H1 (cell line): ENCODE measurements around the gene ARHGEF7. TPM values are rescaled to one million over a fixed set of nuclear protein-coding genes. Genes with fewer than 3 reads are reported as not detected.

Source experiments
- CTCF ChIA-PET: fragments of 300-600 bp; sonication (Branson Sonifier 250); formaldehyde crosslinking; loops from one replicate; lab custom pipeline; 2021; ENCODE audit not compliant: partially characterized antibody; lab: Charles Lee
- POLR2A ChIA-PET: fragments of 300-600 bp; sonication (Branson Sonifier 250); formaldehyde crosslinking; loops from one replicate; lab custom pipeline; 2021; ENCODE audit warnings: inconsistent platforms; ENCODE audit not compliant: partially characterized antibody; lab: Charles Lee
- DNase-seq, 2 experiments: peaks; one replicate each; pipeline versions ENCODE4 v3.0.0 to v3.0.0-alpha.2; 2010 to 2022; ENCODE audit warnings: low spot score in 2 of 2, low read depth in 1 of 2, mixed read lengths in 1 of 2
- FAIRE-seq: peaks from 2 replicates; lab custom pipeline; 2011; peaks lifted over from hg19 to GRCh38; lab: Jason Lieb, UNC
- H2AFZ ChIP-seq: 2 replicates; pipeline ENCODE4 v1.8.1; 2012; ENCODE audit warnings: low read length, inconsistent platforms
- H2AK5ac ChIP-seq: 2 replicates; pipeline ENCODE4 v1.6.1; 2013; ENCODE audit warnings: low read depth, low read length
- H2BK120ac ChIP-seq: replicated peaks from 2 replicates; pipeline ENCODE3; 2013; ENCODE audit warnings: low read depth, low read length, inconsistent platforms
- H2BK12ac ChIP-seq: 2 replicates; pipeline ENCODE4 v1.6.1; 2013; ENCODE audit warnings: low read depth, low read length
- H2BK15ac ChIP-seq: 2 replicates; pipeline ENCODE4 v1.6.1; 2013; ENCODE audit warnings: low read length
- H2BK20ac ChIP-seq: 2 replicates; pipeline ENCODE4 v1.6.1; 2013; ENCODE audit warnings: low read length
- H2BK5ac ChIP-seq: 2 replicates; pipeline ENCODE4 v1.6.1; 2013; ENCODE audit warnings: low read depth, low read length
- H3K14ac ChIP-seq: 2 replicates; pipeline ENCODE4 v1.6.1; 2013; ENCODE audit warnings: inconsistent platforms; ENCODE audit not compliant: insufficient read length
- H3K18ac ChIP-seq: 2 replicates; pipeline ENCODE4 v1.6.1; 2013; ENCODE audit warnings: low read length; ENCODE audit errors: extremely low read depth
- H3K23ac ChIP-seq: 2 replicates; pipeline ENCODE4 v1.6.1; 2013; ENCODE audit warnings: inconsistent platforms; ENCODE audit not compliant: insufficient read length
- H3K23me2 ChIP-seq: 2 replicates; pipeline ENCODE4 v1.6.1; 2013; ENCODE audit warnings: low read depth, low read length
- H3K27ac ChIP-seq: 2 replicates; pipeline ENCODE4 v1.6.1; 2011; ENCODE audit warnings: low read depth, low read length, inconsistent platforms
- H3K27me3 ChIP-seq, 4 experiments: replicated peaks in 1 of 4; 1 replicate in 1 of 4; 2 replicates in 3 of 4; pipeline versions ENCODE4 v1.6.1 to v1.8.1; 2011 to 2013; ENCODE audit warnings: low read length in 3 of 4, mild to moderate bottlenecking in 3 of 4, inconsistent platforms in 2 of 4, mixed read lengths in 2 of 4, moderate library complexity in 1 of 4; ENCODE audit not compliant: control insufficient read depth in 3 of 4, insufficient read depth in 3 of 4; ENCODE audit errors: extremely low read depth in 1 of 4
- H3K36me3 ChIP-seq, 4 experiments: 2 replicates each; pipeline versions ENCODE4 v1.6.1 to v1.8.1; 2011 to 2013; ENCODE audit warnings: mild to moderate bottlenecking in 4 of 4, low read length in 3 of 4, moderate library complexity in 2 of 4, control low read depth in 1 of 4, inconsistent platforms in 1 of 4; ENCODE audit not compliant: insufficient read depth in 4 of 4, control insufficient read depth in 2 of 4
- H3K4ac ChIP-seq: replicated peaks from 2 replicates; pipeline ENCODE3; 2013; ENCODE audit warnings: low read length, low read depth, mixed read lengths, inconsistent platforms; ENCODE audit not compliant: insufficient read length
- H3K4me1 ChIP-seq, 4 experiments: replicated peaks in 1 of 4; 1 replicate in 1 of 4; 2 replicates in 3 of 4; pipeline versions ENCODE4 v1.6.1 to v1.8.1; 2011 to 2013; ENCODE audit warnings: low read length in 3 of 4, inconsistent platforms in 2 of 4, mixed read lengths in 1 of 4; ENCODE audit not compliant: insufficient read depth in 4 of 4, control insufficient read depth in 3 of 4
- H3K4me2 ChIP-seq, 2 experiments: 2 replicates each; pipeline versions ENCODE4 v1.6.1 to v1.8.1; 2011 to 2013; ENCODE audit warnings: low read depth in 2 of 2, low read length in 2 of 2, control low read depth in 1 of 2, inconsistent platforms in 1 of 2, mild to moderate bottlenecking in 1 of 2; ENCODE audit not compliant: insufficient read depth in 1 of 2
- H3K4me3 ChIP-seq, 4 experiments: fragments of 200-600, 300-600 bp in 1 of 4; sonication (generic), shearing (Covaris generic), sonication (Bioruptor Twin) in 1 of 4; 2 replicates each; pipeline versions ENCODE4 v1.5.1 to v1.8.1; 2011 to 2016; ENCODE audit warnings: low read length in 4 of 4, low read depth in 3 of 4, control low read depth in 2 of 4, inconsistent platforms in 2 of 4, mild to moderate bottlenecking in 2 of 4, mixed read lengths in 1 of 4, moderate library complexity in 1 of 4; ENCODE audit not compliant: insufficient read depth in 2 of 4; ENCODE audit errors: extremely low read depth in 1 of 4
- H3K56ac ChIP-seq: replicated peaks from 2 replicates; pipeline ENCODE3; 2013; ENCODE audit warnings: low read depth, mild to moderate bottlenecking, mixed read lengths, low read length, inconsistent platforms; ENCODE audit not compliant: insufficient read length
- H3K79me1 ChIP-seq: 2 replicates; pipeline ENCODE4 v1.6.1; 2013; ENCODE audit warnings: low read depth, low read length, control low read depth
- H3K79me2 ChIP-seq, 2 experiments: 2 replicates each; pipeline versions ENCODE4 v1.6.1 to v1.8.1; 2012 to 2013; ENCODE audit warnings: low read length in 2 of 2, mild to moderate bottlenecking in 2 of 2, inconsistent platforms in 1 of 2; ENCODE audit not compliant: insufficient read depth in 2 of 2, control insufficient read depth in 1 of 2
- H3K9ac ChIP-seq, 4 experiments: replicated peaks in 1 of 4; 1 replicate in 1 of 4; 2 replicates in 3 of 4; pipeline versions ENCODE4 v1.6.1 to v1.8.1; 2011 to 2013; ENCODE audit warnings: low read depth in 3 of 4, low read length in 3 of 4, control low read depth in 2 of 4, mild to moderate bottlenecking in 2 of 4, moderate library complexity in 2 of 4, inconsistent platforms in 1 of 4; ENCODE audit errors: extremely low read depth in 1 of 4
- H3K9me3 ChIP-seq, 2 experiments: 2 replicates each; pipeline versions ENCODE4 v1.6.1 to v1.8.1; 2012 to 2013; ENCODE audit warnings: mild to moderate bottlenecking in 2 of 2, moderate library complexity in 2 of 2, control low read depth in 1 of 2, inconsistent platforms in 1 of 2, low read depth in 1 of 2, low read length in 1 of 2, mixed read lengths in 1 of 2; ENCODE audit not compliant: insufficient read depth in 2 of 2
- H4K20me1 ChIP-seq, 2 experiments: replicated peaks in 1 of 2; 2 replicates each; pipeline versions ENCODE3 to v1.8.1; 2011 to 2013; ENCODE audit warnings: inconsistent platforms in 2 of 2, low read length in 2 of 2, mild to moderate bottlenecking in 1 of 2; ENCODE audit not compliant: insufficient read depth in 2 of 2, control insufficient read depth in 1 of 2
- H4K5ac ChIP-seq: 2 replicates; pipeline ENCODE4 v1.6.1; 2013; ENCODE audit warnings: low read length, low read depth, mixed read lengths, inconsistent platforms; ENCODE audit not compliant: insufficient read length
- H4K8ac ChIP-seq: 2 replicates; pipeline ENCODE4 v1.8.0; 2013; ENCODE audit warnings: mild to moderate bottlenecking, moderate library complexity, low read length, inconsistent platforms; ENCODE audit not compliant: insufficient read depth; ENCODE audit errors: extremely low read depth
- H4K91ac ChIP-seq: replicated peaks from 2 replicates; pipeline ENCODE3; 2013; ENCODE audit warnings: low read length, mixed read lengths, inconsistent platforms; ENCODE audit not compliant: insufficient read length
- EGR1 ChIP-seq: IDR thresholded peaks from 2 replicates; pipeline ENCODE4 v1.6.1; 2011; ENCODE audit warnings: low read depth, low read length, borderline replicate concordance
- GABPA ChIP-seq: IDR thresholded peaks from 2 replicates; pipeline ENCODE4 v1.6.1; 2011; ENCODE audit warnings: mild to moderate bottlenecking, low read length, moderate library complexity, borderline replicate concordance; ENCODE audit not compliant: insufficient read depth
- POLR2AphosphoS5 ChIP-seq: IDR thresholded peaks from 2 replicates; pipeline ENCODE4 v1.6.1; 2011; ENCODE audit warnings: low read depth, low read length
- SIRT6 ChIP-seq: IDR thresholded peaks from one replicate; pipeline ENCODE4 v1.7.1; 2012; ENCODE audit warnings: low read length, inconsistent platforms
- TEAD4 ChIP-seq: IDR thresholded peaks from 2 replicates; pipeline ENCODE4 v1.6.1; 2012; ENCODE audit warnings: low read depth, low read length, inconsistent platforms, mixed read lengths
- WGBS, 2 experiments: shearing (Covaris generic) in 1 of 2; methylation state at CpG; one replicate each; pipeline versions ENCODE4 v1.1.6 to v1.1.7; 2013 to 2015; ENCODE audit warnings: low lambda C conversion rate in 2 of 2, mixed read lengths in 2 of 2, inconsistent platforms in 1 of 2, low coverage in 1 of 2, missing lambda C conversion rate in 1 of 2; ENCODE audit not compliant: insufficient replicate concordance in 2 of 2, insufficient coverage in 1 of 2, insufficient read length in 1 of 2; ENCODE audit errors: extremely low coverage in 1 of 2, missing lambda C conversion rate in 1 of 2; 5-methylcytosine and 5-hydroxymethylcytosine counted together
- polyA plus RNA-seq, 7 experiments: library from polyadenylated mRNA; depleted of rRNA in 3 of 7; stranded (reverse) in 5 of 7; unstranded in 2 of 7; fragments of >200 nt in 5 of 7; fragments of 200-250 nt in 2 of 7; gene quantifications; 1 replicate in 5 of 7; 2 replicates in 1 of 7; 4 replicates in 1 of 7; pipeline versions ENCODE4 v1.2.1 to v1.2.3, GENCODE V29; 2011 to 2013; ENCODE audit warnings: missing spikeins in 2 of 7, mixed read lengths in 2 of 7
- total RNA-seq: library from RNA; stranded (reverse); fragmentation: NEBNext Ultra II Directional; extraction: Animal tissue kit (Norgen Biotek cat#: 25700); gene quantifications from 2 replicates; pipeline ENCODE4 v1.2.1, GENCODE V29; 2021

Gene ARHGEF7
- total and polyA plus RNA-seq, 2 of the 8 experiments (the other 6 are each of a cell fraction or from before 2014, with no cell fraction given), result 26.2 to 56.5 TPM

GRCh38 chr13:111313911-111314425, 198.9 kb downstream of the ARHGEF7 start:
- no peak overlapping the region for H3K27ac ChIP-seq
- ChIA-PET CTCF (interaction anchor here (0.6 kb wide), 1 partner anchor 28 kb away, joined by 4 read pairs; no protein-coding TSS in a partner anchor), POLR2A (no interaction called here)
- no peak for TF ChIP-seq POLR2AphosphoS5
- no peak for TF ChIP-seq TEAD4
- TF ChIP-seq SIRT6, result no peak
- TF ChIP-seq GABPA, result no peak
- no peak for TF ChIP-seq EGR1
- no peak for DNase-seq
- peaks cover 9 to 10% of the 10 kb centered on the region in 2 experiments; a peak in 3 of 4 replicates for H3K9me3 ChIP-seq
- H3K4me1 ChIP-seq, result peaks cover 0 to 3% (median 0%) of the 10 kb centered on the region in 4 experiments; a peak in 4 of 7 replicates
- no peak overlapping the region for H2AFZ ChIP-seq
- H4K91ac ChIP-seq, result no peak overlapping the region
- no peak overlapping the region for H3K9ac ChIP-seq
- H3K23ac ChIP-seq, result no peak overlapping the region
- H3K14ac ChIP-seq, result no peak overlapping the region
- no peak overlapping the region for H3K4me2 ChIP-seq
- H2BK20ac ChIP-seq, result no peak overlapping the region
- H2BK5ac ChIP-seq, result no peak overlapping the region
- H3K56ac ChIP-seq, result no peak overlapping the region
- no peak overlapping the region for H4K8ac ChIP-seq
- H3K23me2 ChIP-seq, result no peaks in the 10 kb centered on the region
- peaks cover 0 to 3% (median 0%) of the 10 kb centered on the region in 4 experiments; a peak in 1 of 8 replicates for H3K36me3 ChIP-seq
- H3K18ac ChIP-seq, result no peak overlapping the region
- H4K20me1 ChIP-seq, result no peaks in the 10 kb centered on the region
- no peaks in the 10 kb centered on the region for H3K27me3 ChIP-seq
- no peak overlapping the region for H3K4me3 ChIP-seq
- no peaks in the 10 kb centered on the region for H3K79me2 ChIP-seq
- no peak for FAIRE-seq
- H2BK15ac ChIP-seq, result no peak overlapping the region
- 80% methylated on average over 14 of the region's 14 CpGs; no CpG with 5 or more reads in 1 of the 2 experiments for WGBS, 2 experiments
- H3K4ac ChIP-seq, result no peak overlapping the region
- no peak overlapping the region for H4K5ac ChIP-seq
- H2BK120ac ChIP-seq, result no peak overlapping the region
- no peaks in the 10 kb centered on the region; the same call in 1 of the 2 replicates for H3K79me1 ChIP-seq
- no peak overlapping the region for H2BK12ac ChIP-seq
- H2AK5ac ChIP-seq, result no peak overlapping the region
